HepG2 (cell line): ENCODE measurements around the gene RHO. TPM values are rescaled to one million over a fixed set of nuclear protein-coding genes. Genes with fewer than 3 reads are reported as not detected.

Experiments
- ATAC-seq: fragments of 200-7000 bp; cut with Tn5 transposase; 3 replicates; pipeline ENCODE4 v1.9.1; 2020; ENCODE audit warnings: mild to moderate bottlenecking, moderate library complexity
- BruUV-seq: library from RNA; stranded (reverse); fragments of 400-500 nt; replicated peaks from 2 replicates; lab custom pipeline; 2021; lab: Mats Ljungman, UMichigan
- CTCF ChIA-PET: fragments of 300-600 bp; formaldehyde crosslinking; extraction: SDS; loops from one replicate; lab custom pipeline; 2021; ENCODE audit warnings: low total read pairs, inconsistent platforms, low intra/inter-chr PET ratio; lab: Yijun Ruan, JAX
- POLR2A ChIA-PET: fragments of 350-600 bp; sonication (Branson Sonifier 250); formaldehyde crosslinking; loops from one replicate; lab custom pipeline; 2020; ENCODE audit warnings: antibody characterized with exemption, inconsistent platforms; lab: Yijun Ruan, JAX
- DNase-seq: peaks from one replicate; pipeline ENCODE4 v3.0.0-alpha.2; 2015; ENCODE audit warnings: low spot score
- FAIRE-seq: peaks from 3 replicates; lab custom pipeline; 2011; peaks lifted over from hg19 to GRCh38; lab: Jason Lieb, UNC
- H2AFZ ChIP-seq: one replicate; pipeline ENCODE4 v1.6.1; 2011; ENCODE audit warnings: low read length, inconsistent platforms
- H3K27ac ChIP-seq: fragments of 300-600 bp; 3 replicates; pipeline ENCODE4 v1.8.0; 2011; ENCODE audit warnings: mixed run types, mild to moderate bottlenecking, mixed read lengths, low read length, inconsistent platforms; ENCODE audit not compliant: insufficient read depth; ENCODE audit errors: extremely low read length
- H3K27me3 ChIP-seq, 2 experiments: fragments of 200-600 bp in 1 of 2; 2 replicates in 1 of 2; 3 replicates in 1 of 2; pipeline versions ENCODE4 v1.6.0 to v1.8.0; 2011; ENCODE audit warnings: low read length in 2 of 2, mild to moderate bottlenecking in 2 of 2, moderate library complexity in 2 of 2, inconsistent platforms in 1 of 2; ENCODE audit not compliant: insufficient read depth in 2 of 2, control insufficient read depth in 1 of 2
- H3K36me3 ChIP-seq, 2 experiments: fragments of 200-600 bp in 1 of 2; replicated peaks in 1 of 2; 2 replicates in 1 of 2; 3 replicates in 1 of 2; pipeline versions ENCODE4 v1.5.1 to v1.8.0; 2011; ENCODE audit warnings: low read length in 2 of 2, inconsistent platforms in 1 of 2; ENCODE audit not compliant: insufficient read depth in 2 of 2, control insufficient read depth in 1 of 2
- H3K4me1 ChIP-seq: 2 replicates; pipeline ENCODE4 v1.5.1; 2012; ENCODE audit warnings: low read length, inconsistent platforms; ENCODE audit not compliant: insufficient read depth
- H3K4me2 ChIP-seq: 2 replicates; pipeline ENCODE4 v1.6.0; 2011; ENCODE audit warnings: low read depth, low read length, inconsistent platforms
- H3K4me3 ChIP-seq, 3 experiments: fragments of 200-600 bp in 1 of 3; sonication (generic), shearing (Covaris generic) in 1 of 3; replicated peaks in 1 of 3; 2 replicates each; pipeline ENCODE4 v1.5.1; 2011 to 2016; ENCODE audit warnings: low read length in 3 of 3, inconsistent platforms in 2 of 3, low read depth in 2 of 3, mild to moderate bottlenecking in 2 of 3, control low read depth in 1 of 3, mixed read lengths in 1 of 3; ENCODE audit not compliant: insufficient read depth in 1 of 3
- H3K79me2 ChIP-seq: one replicate; pipeline ENCODE4 v1.6.1; 2011; ENCODE audit warnings: low read length, inconsistent platforms; ENCODE audit not compliant: insufficient read depth
- H3K9ac ChIP-seq: 2 replicates; pipeline ENCODE4 v1.6.0; 2011; ENCODE audit warnings: mild to moderate bottlenecking, low read depth, low read length, inconsistent platforms; ENCODE audit not compliant: insufficient read depth
- H3K9me3 ChIP-seq: 2 replicates; pipeline ENCODE4 v1.5.1; 2012; ENCODE audit warnings: mild to moderate bottlenecking, low read length
- H4K20me1 ChIP-seq: 2 replicates; pipeline ENCODE4 v1.6.0; 2011; ENCODE audit warnings: inconsistent platforms, mild to moderate bottlenecking, low read length, moderate library complexity; ENCODE audit not compliant: insufficient read depth
- AGO2 ChIP-seq: fragments of 200-400 bp; formaldehyde crosslinking; optimal IDR thresholded peaks from 2 replicates; pipeline ENCODE3; 2017; ENCODE audit warnings: mild to moderate bottlenecking, low read depth, low read length, moderate library complexity
- NFIC ChIP-seq: IDR thresholded peaks from 2 replicates; pipeline ENCODE4 v1.6.1; 2012; ENCODE audit warnings: mild to moderate bottlenecking, low read length, inconsistent platforms
- NRL ChIP-seq: sonication (generic); formaldehyde crosslinking; IDR thresholded peaks from 2 replicates; pipeline ENCODE4 v1.5.0; 2020; ENCODE audit warnings: missing genetic modification reagents, mild to moderate bottlenecking, moderate library complexity, borderline replicate concordance
- ZNF782 ChIP-seq: sonication (generic); formaldehyde crosslinking; IDR thresholded peaks from 2 replicates; pipeline ENCODE4 v1.4.0; 2020; ENCODE audit warnings: missing genetic modification reagents, mild to moderate bottlenecking, borderline replicate concordance
- WGBS: methylation state at CpG from one replicate; pipeline ENCODE4 v1.1.6; 2017; ENCODE audit warnings: low lambda C conversion rate; 5-methylcytosine and 5-hydroxymethylcytosine counted together
- in situ Hi-C: cut with HindIII; loops from 2 replicates; pipeline ENCODE4 v1.10.0; 2017; ENCODE audit warnings: low pct_unique_long_range_greater_than_20kb; ENCODE audit not compliant: extremely low pct_ligation_motif_present
- intact Hi-C: fragments of 100-400 bp; cut with micrococcal nuclease; formaldehyde crosslinking; loops from one replicate; pipeline ENCODE4 v1.10.0; 2022; ENCODE audit not compliant: unreplicated experiment
- polyA plus RNA-seq, 8 experiments: library from polyadenylated mRNA; depleted of rRNA in 3 of 8; stranded (reverse) in 7 of 8; unstranded in 1 of 8; fragments of >200 nt; fragmentation: Illumina TruSeq in 4 of 8; extraction: Trizol in 4 of 8; gene quantifications; 2 replicates each; pipeline versions ENCODE4 v1.2.1 to v1.2.3, GENCODE V29; 2011 to 2016; ENCODE audit warnings: low read depth in 4 of 8, missing spikeins in 1 of 8, mixed read lengths in 1 of 8; ENCODE audit not compliant: insufficient read depth in 1 of 8
- total RNA-seq, 5 experiments: library from RNA; depleted of rRNA; stranded (reverse); fragments of >200 nt; fragmentation: Illumina TruSeq; extraction: Trizol; gene quantifications; 2 replicates each; pipeline ENCODE4 v1.2.3, GENCODE V29; 2016; ENCODE audit warnings: low read depth in 1 of 5

The RHO gene
- total and polyA plus RNA-seq, 2 of the 13 experiments (the other 11 are each of a cell fraction or from before 2014, with no cell fraction given) = not detected

- Histone ChIP-seq H3K4me1 (peaks cover 14% of the 10 kb centered on the region), H3K4me3 (no peak overlapping the region), H3K27ac (no peak overlapping the region), H3K79me2 (no peaks in the 10 kb centered on the region), H3K9me3 (no peaks in the 10 kb centered on the region), H3K27me3 (no peaks in the 10 kb centered on the region; a peak in 1 of 5 replicates), H3K9ac (no peak overlapping the region), H3K36me3 (peaks cover 11 to 14% of the 10 kb centered on the region in 2 experiments; a peak in 4 of 5 replicates), H3K4me2 (no peak overlapping the region), H4K20me1 (no peaks in the 10 kb centered on the region), H2AFZ (no peak overlapping the region)
- in situ Hi-C loops (no loop called here), intact Hi-C loops (no loop called here)
- TF ChIP-seq AGO2 (peak; percentile 15), NRL (no peak)
- no TSS peak for BruUV-seq
- FAIRE-seq = no peak
- WGBS = no CpG with 5 or more reads among the region's 21 CpGs
- no peak for DNase-seq
- ChIA-PET POLR2A (no interaction called here), CTCF (no interaction called here)
- no peak for ATAC-seq
These were observed 36.7 kb downstream of the RHO start for GRCh38 chr3:129564981-129565644.

DNA sequence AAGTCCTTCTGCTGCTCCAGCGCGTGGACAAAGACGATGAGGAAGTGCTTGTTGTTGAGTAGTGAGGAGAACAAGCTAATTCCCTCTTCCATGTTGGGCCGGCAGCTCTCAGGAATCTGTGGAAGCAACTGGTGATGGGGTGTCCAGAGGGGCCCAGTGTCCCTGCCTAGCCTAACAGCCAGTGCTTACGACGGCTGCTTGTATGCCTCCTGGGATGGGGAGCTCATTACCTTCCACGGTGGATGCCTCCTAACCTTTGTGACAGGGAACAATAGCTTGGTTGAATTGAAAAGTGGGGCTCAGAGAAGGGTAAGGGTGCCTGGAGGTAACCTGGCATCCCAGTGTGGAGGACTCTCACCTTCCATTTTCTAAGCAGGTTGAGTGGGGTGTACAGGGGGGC is 37.5 kb downstream of the RHO start:
- no peaks in the 10 kb centered on the region for H3K27me3 ChIP-seq
- TF ChIP-seq ZNF782 (CRISPR knock-in tag) (no peak), NFIC (no peak)
- DNase-seq (no peak), FAIRE-seq (no peak), ATAC-seq (no peak)
- H3K27ac ChIP-seq = no peak overlapping the region
- intact Hi-C loops = no loop called here
- H3K4me3 ChIP-seq = no peak overlapping the region
- H3K4me1 ChIP-seq = peaks cover 14% of the 10 kb centered on the region
- BruUV-seq = no TSS peak
- WGBS = 98% methylated on average over 7 of the region's 7 CpGs
- H3K36me3 ChIP-seq = peaks cover 12 to 14% of the 10 kb centered on the region in 2 experiments; a peak in 4 of 5 replicates
- H3K79me2 ChIP-seq = no peaks in the 10 kb centered on the region
- in situ Hi-C loops = no loop called here
- H3K4me2 ChIP-seq = no peak overlapping the region
- H3K9ac ChIP-seq = no peak overlapping the region
- ChIA-PET POLR2A (no interaction called here), CTCF (no interaction called here)
- no peaks in the 10 kb centered on the region for H3K9me3 ChIP-seq
- H4K20me1 ChIP-seq = no peaks in the 10 kb centered on the region
- H2AFZ ChIP-seq = no peak overlapping the region
